ENCODE data around the gene TPCN2.
"Not testable (repeated sequence)": the region's sequence is repeated elsewhere in the genome, so short reads cannot be mapped to it uniquely, and the experiment has no call there.

Gene TPCN2

DNA sequence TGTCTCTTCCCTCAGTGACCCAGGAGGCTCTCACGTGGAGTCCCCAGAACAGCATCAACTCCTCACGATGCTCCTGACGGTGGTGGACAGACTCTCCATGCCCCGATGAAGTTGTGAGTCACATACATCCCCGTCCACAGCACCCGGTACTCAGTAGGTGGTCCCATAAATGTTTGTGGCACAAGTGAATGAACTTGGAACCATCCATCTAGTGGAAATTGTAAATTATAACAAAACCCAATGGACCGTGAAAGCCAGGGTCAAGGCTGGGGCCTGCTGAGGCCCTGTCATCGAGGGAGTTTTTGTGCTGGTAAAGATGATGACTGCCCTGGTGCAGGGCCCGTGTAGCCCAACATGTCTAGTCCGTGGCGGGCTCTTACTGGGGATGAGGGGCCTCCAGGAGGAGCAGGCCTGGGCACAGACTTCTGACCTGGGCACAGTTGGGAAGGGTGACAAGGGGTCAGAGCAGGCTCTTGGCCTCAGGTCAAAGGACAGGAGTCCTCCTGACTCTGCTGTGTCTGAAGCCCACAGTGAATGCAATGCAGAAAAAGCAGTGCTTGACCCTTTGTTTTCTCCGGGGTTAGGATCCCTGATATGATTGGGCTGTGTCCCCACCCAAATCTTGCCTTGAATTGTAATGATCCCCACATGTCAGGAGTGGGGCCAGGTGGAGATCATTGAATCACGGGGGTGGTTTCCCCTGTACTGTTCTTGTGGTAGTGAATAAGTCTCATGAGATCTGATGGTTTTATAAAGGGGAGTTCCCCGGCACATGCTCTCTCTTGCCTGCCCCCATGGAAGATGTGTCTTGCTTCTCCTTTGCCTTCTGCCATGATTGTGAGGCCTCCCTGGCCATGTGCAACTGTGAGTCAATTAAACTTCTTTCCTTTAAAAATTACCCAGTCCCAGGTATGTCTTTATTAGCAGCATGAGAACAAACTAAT is 87.0 kb downstream of the TPCN2 start:
- TF ChIP-seq, protein P1, sequence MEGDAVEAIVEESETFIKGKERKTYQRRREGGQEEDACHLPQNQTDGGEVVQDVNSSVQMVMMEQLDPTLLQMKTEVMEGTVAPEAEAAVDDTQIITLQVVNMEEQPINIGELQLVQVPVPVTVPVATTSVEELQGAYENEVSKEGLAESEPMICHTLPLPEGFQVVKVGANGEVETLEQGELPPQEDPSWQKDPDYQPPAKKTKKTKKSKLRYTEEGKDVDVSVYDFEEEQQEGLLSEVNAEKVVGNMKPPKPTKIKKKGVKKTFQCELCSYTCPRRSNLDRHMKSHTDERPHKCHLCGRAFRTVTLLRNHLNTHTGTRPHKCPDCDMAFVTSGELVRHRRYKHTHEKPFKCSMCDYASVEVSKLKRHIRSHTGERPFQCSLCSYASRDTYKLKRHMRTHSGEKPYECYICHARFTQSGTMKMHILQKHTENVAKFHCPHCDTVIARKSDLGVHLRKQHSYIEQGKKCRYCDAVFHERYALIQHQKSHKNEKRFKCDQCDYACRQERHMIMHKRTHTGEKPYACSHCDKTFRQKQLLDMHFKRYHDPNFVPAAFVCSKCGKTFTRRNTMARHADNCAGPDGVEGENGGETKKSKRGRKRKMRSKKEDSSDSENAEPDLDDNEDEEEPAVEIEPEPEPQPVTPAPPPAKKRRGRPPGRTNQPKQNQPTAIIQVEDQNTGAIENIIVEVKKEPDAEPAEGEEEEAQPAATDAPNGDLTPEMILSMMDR (IDR thresholded peaks at IDR 0.05; ENCODE audit: low read depth, low read length): no peak
- DNase-seq (ENCODE audit: extremely low read depth, low read depth): no peak

DNA sequence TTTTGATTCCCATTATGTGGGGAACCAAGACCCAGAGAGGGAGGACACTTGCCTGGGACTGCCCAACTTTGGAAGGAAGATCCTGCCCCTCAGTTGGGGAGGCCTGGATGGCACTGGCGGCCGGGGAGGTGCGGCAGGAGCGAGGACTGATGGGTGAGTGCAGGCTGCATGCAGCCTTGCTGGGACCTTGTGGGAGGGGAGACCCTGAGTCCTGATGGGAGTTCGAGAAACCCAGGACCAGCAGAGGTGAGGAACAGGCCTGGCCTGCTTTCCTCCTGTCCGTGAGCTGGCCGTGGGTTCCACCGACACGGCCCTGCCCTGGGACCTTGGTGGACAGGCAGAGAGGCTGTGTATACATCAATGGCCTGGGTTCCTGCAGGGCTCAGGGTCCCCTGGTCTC is 87.7 kb downstream of the TPCN2 start:
- TF ChIP-seq, protein P1 (IDR thresholded peaks at IDR 0.05; ENCODE audit: low read depth, low read length): no peak

DNA sequence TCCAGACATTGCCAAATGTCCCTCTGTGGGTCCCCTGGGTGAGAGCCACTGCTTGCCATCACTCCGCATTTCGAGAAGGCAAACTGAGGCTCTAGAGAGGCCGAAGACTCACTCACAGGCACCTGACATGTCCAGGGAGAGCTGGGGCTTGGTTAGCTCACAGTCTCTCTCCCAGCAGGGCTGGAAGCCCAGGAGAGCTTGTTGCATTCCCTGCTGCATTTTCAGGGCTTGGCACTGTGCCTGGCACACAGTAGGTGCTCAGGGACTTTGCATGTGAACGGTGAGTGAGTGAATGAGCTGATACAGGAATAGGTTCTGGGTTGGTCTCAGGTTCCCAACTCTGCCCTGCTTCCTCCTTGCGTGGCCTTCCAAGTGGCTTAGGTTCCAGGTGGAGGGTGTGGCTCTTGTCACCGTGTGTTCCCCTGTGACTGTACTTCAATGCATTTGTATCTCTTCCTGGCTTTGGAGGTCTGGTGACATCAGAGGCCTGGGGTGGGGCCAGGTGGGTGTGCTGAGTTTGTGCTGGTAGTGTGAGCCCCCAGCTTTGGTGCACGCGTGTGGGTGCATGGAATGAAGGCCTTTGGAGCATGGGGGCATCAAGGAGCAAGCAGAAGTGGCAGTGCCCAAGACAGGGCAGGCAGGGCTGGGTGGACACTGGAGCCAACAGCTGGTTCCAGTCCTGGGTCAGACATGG is 88.6 kb downstream of the TPCN2 start:
- TF ChIP-seq, protein P1 (IDR thresholded peaks at IDR 0.05; ENCODE audit: low read depth, low read length): no peak
- DNase-seq (ENCODE audit: extremely low read depth, low read depth): no peak

More for the DNA sequence above, 87.7 kb downstream of the TPCN2 start:
- DNase-seq (ENCODE audit: extremely low read depth, low read depth): no peak

DNA sequence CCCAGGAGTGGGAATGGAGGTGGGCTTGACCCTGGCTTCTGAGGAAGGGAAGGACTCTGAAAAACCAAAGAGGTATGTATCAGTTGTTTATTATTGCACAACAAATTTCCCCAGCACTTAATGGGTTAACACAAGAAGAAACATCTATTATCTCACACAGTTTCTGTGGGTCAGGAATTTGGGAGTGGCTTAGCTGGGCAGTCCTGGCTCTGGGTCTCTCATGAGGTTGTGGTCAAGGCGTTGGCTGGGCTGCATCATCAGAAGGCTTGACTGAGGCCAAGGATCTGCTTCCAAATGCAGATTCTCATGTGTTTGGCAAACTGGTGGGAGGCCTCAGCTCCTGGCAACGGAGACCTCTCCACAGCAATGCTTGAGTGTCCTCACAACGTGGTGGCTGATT is 89.5 kb downstream of the TPCN2 start:
- DNase-seq (ENCODE audit: extremely low read depth, low read depth): no peak
- TF ChIP-seq, protein P1 (IDR thresholded peaks at IDR 0.05; ENCODE audit: low read depth, low read length): no peak

DNA sequence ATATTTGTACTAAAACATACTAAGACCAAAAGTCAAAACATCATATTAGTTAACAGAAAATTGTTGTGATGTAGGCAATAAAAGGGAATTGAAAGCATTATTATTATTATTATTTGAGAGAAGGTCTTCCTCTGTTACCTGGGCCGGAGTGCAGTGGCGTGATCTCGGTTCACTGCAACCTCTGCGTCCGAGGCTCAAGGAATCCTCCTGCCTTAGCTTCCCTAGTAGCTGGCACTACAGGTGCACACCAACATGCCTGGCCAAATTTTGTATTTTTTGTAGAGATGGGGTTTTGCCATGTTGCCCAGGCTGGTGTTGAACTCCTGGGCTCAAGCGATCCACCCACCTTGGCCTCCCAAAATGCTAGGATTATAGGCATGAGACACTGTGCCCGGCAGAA is 91.4 kb downstream of the TPCN2 start:
- DNase-seq (ENCODE audit: extremely low read depth, low read depth): not testable (repeated sequence)

DNA sequence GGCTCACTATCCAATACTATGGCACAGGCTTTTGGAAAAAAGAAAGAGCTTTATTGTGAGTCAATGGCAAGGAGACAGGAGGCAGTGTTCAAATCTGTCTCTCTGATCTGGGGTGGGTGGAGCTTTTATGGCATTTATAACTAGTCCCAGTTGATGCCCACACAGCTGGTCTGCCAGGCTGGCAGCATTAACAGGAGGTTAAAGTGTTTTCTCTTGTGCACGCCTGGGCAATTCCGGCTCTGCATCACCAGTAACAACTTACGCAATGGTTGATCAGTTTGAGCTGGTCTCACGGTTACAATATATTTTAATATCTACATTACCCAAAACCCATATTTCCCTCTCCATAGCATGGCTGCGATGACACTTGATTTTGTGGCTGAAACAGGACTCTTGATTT is 91.9 kb downstream of the TPCN2 start:
- no peak for DNase-seq (ENCODE audit: extremely low read depth, low read depth)
- TF ChIP-seq, protein P1 (IDR thresholded peaks at IDR 0.05; ENCODE audit: low read depth, low read length): no peak

DNA sequence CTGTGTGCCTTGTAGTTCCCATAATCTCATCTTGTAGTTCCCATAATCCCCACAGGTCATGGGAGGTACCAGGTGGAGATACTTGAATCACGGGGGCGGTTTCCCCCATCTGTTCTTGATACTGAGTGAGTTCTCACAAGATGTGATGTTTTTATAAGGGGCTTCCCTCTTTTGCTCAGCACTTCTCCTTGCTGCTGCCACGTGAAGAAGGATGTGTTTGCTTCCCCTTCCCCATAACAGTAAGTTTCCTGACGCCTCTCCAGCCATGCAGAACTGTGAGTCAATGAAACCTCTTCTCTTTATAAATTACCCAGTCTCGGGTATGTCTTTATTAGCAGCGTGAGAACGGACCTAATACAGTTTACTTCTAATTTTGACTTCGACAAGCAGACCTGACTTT is 93.0 kb downstream of the TPCN2 start:
- no peak for DNase-seq (ENCODE audit: extremely low read depth, low read depth)

More for the DNA sequence above, 93.0 kb downstream of the TPCN2 start:
- TF ChIP-seq, protein P1 (IDR thresholded peaks at IDR 0.05; ENCODE audit: low read depth, low read length): no peak

Measured in AG09319 (cell line).